AG04449 (cell line): ENCODE results near the gene RBAK.
"Not testable (repeated sequence)": the region's sequence is repeated elsewhere in the genome, so short reads cannot be mapped to it uniquely, and the experiment has no call there.

Experiments
- CTCF ChIA-PET: fragments of 350-600 bp; formaldehyde crosslinking; extraction: SDS; loops from one replicate; lab custom pipeline; 2021; ENCODE audit warnings: antibody characterized with exemption; lab: Yijun Ruan, JAX
- POLR2A ChIA-PET: fragments of 400-600, 350-600 bp; formaldehyde crosslinking; extraction: SDS; loops from one replicate; lab custom pipeline; 2020; ENCODE audit warnings: antibody characterized with exemption, inconsistent platforms; lab: Yijun Ruan, JAX
- DNase-seq: peaks from one replicate; pipeline ENCODE4 v3.0.0-alpha.2; 2010; ENCODE audit warnings: low read depth, low spot score
- H3K4me3 ChIP-seq: 2 replicates; pipeline ENCODE4 v1.5.1; 2011; ENCODE audit warnings: low read depth, mild to moderate bottlenecking, control low read depth, low read length
- TF ChIP-seq, protein P1 (sequence below): IDR thresholded peaks from one replicate; pipeline ENCODE4 v1.5.1; 2011; ENCODE audit warnings: mild to moderate bottlenecking, moderate library complexity, low read length, control low read depth, inconsistent platforms; ENCODE audit not compliant: insufficient read depth; ENCODE audit errors: missing control alignments

Gene RBAK

DNA sequence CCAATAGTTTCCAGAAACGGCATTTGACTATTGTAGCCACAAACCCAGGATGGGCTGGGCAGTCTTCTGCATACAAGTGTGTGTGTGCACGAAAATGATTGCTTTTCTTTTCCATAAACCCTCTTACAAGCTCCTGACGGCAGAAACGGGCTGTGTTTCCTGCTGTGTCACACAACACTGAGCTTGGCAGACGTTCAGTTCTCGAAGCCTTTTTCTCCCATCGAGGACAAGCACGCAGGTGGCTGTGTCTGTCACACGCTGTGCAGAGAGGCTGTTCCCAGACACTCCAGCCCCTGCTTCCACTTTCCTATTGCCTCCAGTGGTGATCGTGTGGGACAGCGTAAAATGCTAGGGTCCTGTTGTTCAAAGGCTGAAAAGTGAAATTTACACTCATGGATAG is 32.1 kb downstream of the RBAK start:
- DNase-seq, result no peak
- no peak overlapping the region for H3K4me3 ChIP-seq
- CTCF ChIA-PET, result no interaction called here
- POLR2A ChIA-PET, result no interaction called here
- TF ChIP-seq, protein P1, sequence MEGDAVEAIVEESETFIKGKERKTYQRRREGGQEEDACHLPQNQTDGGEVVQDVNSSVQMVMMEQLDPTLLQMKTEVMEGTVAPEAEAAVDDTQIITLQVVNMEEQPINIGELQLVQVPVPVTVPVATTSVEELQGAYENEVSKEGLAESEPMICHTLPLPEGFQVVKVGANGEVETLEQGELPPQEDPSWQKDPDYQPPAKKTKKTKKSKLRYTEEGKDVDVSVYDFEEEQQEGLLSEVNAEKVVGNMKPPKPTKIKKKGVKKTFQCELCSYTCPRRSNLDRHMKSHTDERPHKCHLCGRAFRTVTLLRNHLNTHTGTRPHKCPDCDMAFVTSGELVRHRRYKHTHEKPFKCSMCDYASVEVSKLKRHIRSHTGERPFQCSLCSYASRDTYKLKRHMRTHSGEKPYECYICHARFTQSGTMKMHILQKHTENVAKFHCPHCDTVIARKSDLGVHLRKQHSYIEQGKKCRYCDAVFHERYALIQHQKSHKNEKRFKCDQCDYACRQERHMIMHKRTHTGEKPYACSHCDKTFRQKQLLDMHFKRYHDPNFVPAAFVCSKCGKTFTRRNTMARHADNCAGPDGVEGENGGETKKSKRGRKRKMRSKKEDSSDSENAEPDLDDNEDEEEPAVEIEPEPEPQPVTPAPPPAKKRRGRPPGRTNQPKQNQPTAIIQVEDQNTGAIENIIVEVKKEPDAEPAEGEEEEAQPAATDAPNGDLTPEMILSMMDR, result no peak

DNA sequence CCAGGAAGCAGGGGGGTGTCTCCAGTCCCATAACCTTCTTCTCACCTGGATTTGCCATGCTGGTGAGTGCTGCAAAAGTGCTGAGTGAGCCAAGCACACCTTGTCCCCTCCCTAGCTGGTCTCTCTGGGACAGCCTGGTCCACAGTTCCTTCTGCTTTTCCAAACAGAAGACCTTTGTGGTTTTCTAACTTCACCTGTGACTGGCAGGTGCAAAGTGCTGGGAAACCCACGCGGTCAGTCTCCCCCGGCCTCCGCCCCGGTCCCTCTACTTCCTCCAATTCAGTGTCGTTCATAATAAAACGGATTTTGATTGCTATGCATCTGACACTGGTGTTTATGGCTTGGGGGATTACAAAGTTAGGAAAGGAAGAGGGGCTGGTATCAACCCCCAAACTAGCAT is 37.1 kb downstream of the RBAK start:
- TF ChIP-seq, protein P1, result no peak
- POLR2A ChIA-PET, result no interaction called here
- CTCF ChIA-PET, result no interaction called here
- no peak for DNase-seq
- no peak overlapping the region for H3K4me3 ChIP-seq

DNA sequence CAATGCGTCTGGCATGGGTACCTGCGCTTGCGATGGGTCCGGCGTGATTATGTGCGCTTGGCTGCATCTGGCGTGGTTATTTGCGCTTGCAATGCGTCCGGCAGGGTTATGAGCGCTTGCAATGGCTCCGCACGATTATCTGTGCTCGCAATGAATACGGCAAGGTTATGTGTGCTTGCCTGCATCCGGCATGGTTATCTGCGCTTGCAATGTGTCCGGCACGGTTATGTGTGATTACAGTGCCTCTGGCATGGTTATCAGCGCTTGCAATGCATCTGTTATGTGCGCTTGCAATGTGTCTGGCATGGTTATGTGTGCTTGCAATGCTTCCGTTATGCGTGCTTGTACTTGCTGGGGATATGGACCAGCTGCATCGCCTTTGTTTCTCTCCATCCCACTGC is 37.7 kb downstream of the RBAK start:
- ChIA-PET CTCF (interaction anchor here (1.3 to 5.2 kb wide), 2 partner anchors 254 to 284 kb away, joined by 3 to 81 read pairs; no protein-coding TSS in a partner anchor), POLR2A (no interaction called here)
- DNase-seq, result no peak
- no peak overlapping the region for H3K4me3 ChIP-seq
- TF ChIP-seq, protein P1, result no peak

DNA sequence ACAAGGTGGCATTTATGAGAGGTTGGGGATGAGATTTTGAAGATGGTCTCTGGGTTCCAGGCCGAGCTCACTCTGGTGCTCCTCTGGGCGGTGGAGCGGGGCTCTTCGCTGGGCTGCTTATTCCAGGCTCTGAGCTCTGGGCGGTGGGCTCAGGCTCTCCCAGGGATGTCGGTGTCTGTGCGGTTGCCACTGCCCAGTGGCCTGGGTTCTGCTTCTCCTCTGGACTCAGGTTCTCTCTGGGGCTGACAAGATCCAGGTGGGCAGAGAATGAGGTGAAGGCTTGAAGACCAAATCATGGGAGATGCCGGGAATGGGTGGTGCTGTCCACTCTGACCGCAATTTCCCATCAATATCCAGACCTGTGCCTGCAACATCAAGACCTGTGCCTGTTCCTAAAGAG is 40.6 kb downstream of the RBAK start:
- TF ChIP-seq, protein P1, result no peak
- CTCF ChIA-PET, result interaction anchor here (1.2 to 5.2 kb wide), 5 partner anchors 11 to 293 kb away, joined by 3 to 81 read pairs (median 15); no protein-coding TSS in a partner anchor
- POLR2A ChIA-PET, result no interaction called here
- no peak for DNase-seq
- H3K4me3 ChIP-seq, result no peak overlapping the region

DNA sequence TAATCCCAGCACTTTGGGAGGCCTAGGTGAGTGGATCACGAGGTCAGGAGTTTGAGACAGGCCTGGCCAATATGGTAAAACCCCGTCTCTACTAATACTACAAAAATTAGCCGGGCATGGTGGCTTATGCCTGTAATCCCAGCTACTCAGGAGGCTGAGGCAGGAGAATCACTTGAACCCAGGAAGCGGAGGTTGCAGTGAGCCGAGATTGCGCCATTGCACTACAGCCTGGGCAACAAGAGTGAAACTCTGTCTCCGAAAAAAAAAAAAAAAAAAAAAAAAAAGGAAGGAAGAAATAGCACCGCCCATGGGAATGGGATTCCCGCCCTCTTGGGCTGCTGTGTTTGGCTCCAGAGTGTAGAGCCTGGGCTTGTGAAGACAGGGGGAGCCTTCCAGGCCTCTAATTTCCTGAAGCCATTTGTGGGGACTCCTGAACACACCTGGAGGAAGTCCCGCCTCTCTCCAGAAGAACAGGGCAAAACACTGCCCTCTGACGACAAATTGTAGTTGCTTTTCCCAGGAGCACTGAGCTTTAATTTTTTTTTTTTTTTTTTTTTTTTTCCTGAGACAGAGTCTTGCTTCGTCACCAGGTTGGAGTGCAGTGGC is 42.7 kb downstream of the RBAK start:
- POLR2A ChIA-PET, H3K4me3 ChIP-seq, DNase-seq: not testable (repeated sequence)
- CTCF ChIA-PET, result interaction anchor here (0.7 to 5.2 kb wide), 8 partner anchors 9 to 293 kb away, joined by 3 to 81 read pairs (median 3); no protein-coding TSS in a partner anchor

DNA sequence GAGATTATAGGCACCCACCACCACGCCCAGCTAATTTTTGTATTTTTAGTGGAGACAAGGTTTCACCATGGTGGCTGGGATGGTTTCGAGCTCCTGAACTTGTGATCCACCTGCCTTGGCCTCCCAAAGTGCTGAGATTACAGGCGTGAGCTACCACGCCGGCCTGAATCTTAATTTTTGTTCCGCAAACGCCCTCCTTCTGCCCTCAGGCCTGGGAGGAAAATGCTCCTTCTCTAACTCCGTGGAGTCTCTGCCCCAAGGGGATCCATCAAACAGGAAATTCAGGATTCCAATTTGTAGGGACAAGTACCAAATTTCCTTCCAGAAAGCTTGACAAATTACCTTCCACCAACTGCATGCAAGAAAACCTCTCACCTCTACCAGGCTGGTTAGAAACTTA is 43.2 kb downstream of the RBAK start:
- TF ChIP-seq, protein P1, result no peak
- CTCF ChIA-PET, result interaction anchor here (0.7 to 2.3 kb wide), 6 partner anchors 9 to 298 kb away, joined by 3 to 5 read pairs (median 3); no protein-coding TSS in a partner anchor
- H3K4me3 ChIP-seq, result no peak overlapping the region
- POLR2A ChIA-PET, result no interaction called here
- no peak for DNase-seq

DNA sequence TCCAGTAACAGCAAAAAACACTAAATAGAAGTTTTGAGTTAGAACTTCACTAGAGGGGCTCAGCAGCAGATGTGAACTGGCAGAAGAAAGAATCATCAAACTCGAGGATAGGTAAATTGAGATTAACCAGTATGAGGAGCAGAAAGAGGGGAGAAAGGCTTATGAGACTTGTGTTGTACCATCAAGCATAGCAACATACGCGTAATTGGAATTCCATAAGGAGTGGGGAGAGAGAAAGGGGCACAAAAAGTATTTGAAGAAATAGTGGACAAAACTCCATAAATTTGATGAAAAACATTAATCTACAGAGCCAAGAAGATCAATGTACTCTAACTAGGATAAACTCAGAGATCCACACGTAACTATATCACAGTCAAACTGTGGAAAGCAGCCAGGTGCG is 48.3 kb downstream of the RBAK start:
- no peak for DNase-seq
- ChIA-PET POLR2A (no interaction called here), CTCF (interaction anchor here (2.1 kb wide), 1 partner anchor 9 kb away, joined by 7 read pairs; no protein-coding TSS in a partner anchor)
- no peak overlapping the region for H3K4me3 ChIP-seq
- TF ChIP-seq, protein P1, result no peak
